HUES64 (cell line): Measurements from ENCODE around the gene GADD45A.
"Not testable (repeated sequence)": the region's sequence is repeated elsewhere in the genome, so short reads cannot be mapped to it uniquely, and the experiment has no call there.

Experiments used
- H3K27ac ChIP-seq: 2 replicates; pipeline ENCODE4 v1.7.0; 2013; ENCODE audit warnings: low read depth, low read length, inconsistent platforms
- H3K27me3 ChIP-seq: 2 replicates; pipeline ENCODE4 v1.6.1; 2013; ENCODE audit warnings: mild to moderate bottlenecking, low read length; ENCODE audit not compliant: insufficient read depth
- H3K36me3 ChIP-seq: 2 replicates; pipeline ENCODE4 v1.6.1; 2013; ENCODE audit warnings: mild to moderate bottlenecking, low read length; ENCODE audit not compliant: insufficient read depth
- H3K4me1 ChIP-seq: 2 replicates; pipeline ENCODE4 v1.6.1; 2013; ENCODE audit warnings: mild to moderate bottlenecking, low read length, moderate library complexity; ENCODE audit not compliant: insufficient read depth
- H3K4me3 ChIP-seq: 2 replicates; pipeline ENCODE4 v1.5.1; 2013; ENCODE audit warnings: mild to moderate bottlenecking, low read length, moderate library complexity
- H3K9ac ChIP-seq: 2 replicates; pipeline ENCODE4 v1.6.1; 2013; ENCODE audit warnings: mild to moderate bottlenecking, low read depth, low read length
- H3K9me3 ChIP-seq: 2 replicates; pipeline ENCODE4 v1.6.1; 2013; ENCODE audit warnings: low read depth, low read length; ENCODE audit not compliant: insufficient read depth
- WGBS: fragments of 150-250, 120-280 bp; methylation state at CpG from one replicate; pipeline ENCODE4 v1.1.7; 2013; ENCODE audit warnings: missing lambda C conversion rate; 5-methylcytosine and 5-hydroxymethylcytosine counted together

The GADD45A gene

DNA sequence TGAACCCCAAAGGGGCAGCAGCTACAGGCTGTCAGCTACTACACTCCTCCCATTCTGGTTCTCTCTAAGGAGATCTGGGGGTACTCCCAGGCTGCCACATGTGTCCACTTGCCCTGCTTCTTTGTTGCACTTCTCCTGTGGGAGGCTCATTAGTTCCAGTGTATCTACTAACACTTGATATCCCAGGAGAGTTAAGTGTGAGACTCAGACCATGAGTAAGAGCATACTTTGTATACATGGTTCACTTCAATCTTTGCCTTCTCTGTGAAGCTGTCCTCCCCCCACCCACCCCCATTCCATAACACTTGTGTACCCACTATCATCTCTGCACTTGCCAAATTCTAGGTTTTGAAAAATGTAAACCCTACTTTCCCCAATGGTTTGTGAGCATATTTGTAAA, 34.9 kb upstream of the GADD45A start:
- peaks cover 20% of the 10 kb centered on the region; the same call in 1 of the 2 replicates for H3K4me1 ChIP-seq
- H3K4me3 ChIP-seq, result no peak overlapping the region
- H3K36me3 ChIP-seq, result no peaks in the 10 kb centered on the region
- H3K27ac ChIP-seq, result no peak overlapping the region
- H3K9ac ChIP-seq, result no peak overlapping the region
- no peaks in the 10 kb centered on the region for H3K9me3 ChIP-seq
- H3K27me3 ChIP-seq, result no peaks in the 10 kb centered on the region

DNA sequence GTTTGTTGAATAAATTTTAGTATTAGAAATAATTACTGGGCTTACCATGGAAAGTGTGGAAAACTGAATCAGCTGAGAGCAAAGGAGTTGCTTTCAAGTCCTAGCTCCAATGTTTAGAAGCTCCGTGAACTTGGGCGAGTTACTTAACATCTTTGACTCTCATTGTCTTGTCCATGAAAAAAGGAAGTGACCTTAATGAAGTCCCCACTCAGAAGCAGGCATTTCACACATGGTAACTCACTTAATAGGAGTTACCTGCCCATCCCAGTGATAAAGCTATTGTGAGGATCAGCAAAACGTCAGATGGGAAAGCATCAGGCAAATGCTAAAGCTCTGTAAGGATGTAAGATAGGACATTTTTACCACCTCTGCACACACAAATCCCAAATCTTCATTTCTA, 34.0 kb upstream of the GADD45A start:
- H3K4me3 ChIP-seq, result no peak overlapping the region
- WGBS, result 70% methylated on average over 3 of the region's 3 CpGs
- H3K27me3 ChIP-seq, result no peaks in the 10 kb centered on the region
- no peaks in the 10 kb centered on the region for H3K36me3 ChIP-seq
- H3K27ac ChIP-seq, result no peak overlapping the region
- no peak overlapping the region for H3K9ac ChIP-seq
- no peaks in the 10 kb centered on the region for H3K9me3 ChIP-seq
- peaks cover 16% of the 10 kb centered on the region; the same call in 1 of the 2 replicates for H3K4me1 ChIP-seq

DNA sequence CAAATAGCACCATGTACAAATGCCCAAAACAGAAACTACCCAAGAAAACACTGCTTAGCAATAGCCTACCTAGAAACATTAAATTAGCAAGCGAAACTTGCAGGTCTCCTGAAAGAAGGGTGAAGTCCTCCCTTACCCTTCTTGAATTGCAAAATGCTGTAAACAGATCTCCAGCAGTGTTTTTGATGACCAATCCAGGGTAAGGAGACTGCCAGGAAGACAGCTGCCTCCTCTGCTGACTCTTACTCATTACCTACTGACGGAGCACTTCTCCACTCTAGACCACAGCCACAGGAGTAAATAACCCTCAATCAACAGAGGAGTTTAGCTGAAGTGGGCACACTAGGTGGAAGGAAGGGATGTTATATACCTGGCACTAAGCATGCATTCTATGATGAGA, 32.2 kb upstream of the GADD45A start:
- Histone ChIP-seq H3K4me3 (no peak overlapping the region), H3K36me3 (no peaks in the 10 kb centered on the region), H3K9ac (no peak overlapping the region), H3K9me3 (no peaks in the 10 kb centered on the region), H3K27ac (no peak overlapping the region), H3K4me1 (no peaks in the 10 kb centered on the region), H3K27me3 (no peaks in the 10 kb centered on the region)
- 85% methylated on average over 2 of the region's 2 CpGs for WGBS

DNA sequence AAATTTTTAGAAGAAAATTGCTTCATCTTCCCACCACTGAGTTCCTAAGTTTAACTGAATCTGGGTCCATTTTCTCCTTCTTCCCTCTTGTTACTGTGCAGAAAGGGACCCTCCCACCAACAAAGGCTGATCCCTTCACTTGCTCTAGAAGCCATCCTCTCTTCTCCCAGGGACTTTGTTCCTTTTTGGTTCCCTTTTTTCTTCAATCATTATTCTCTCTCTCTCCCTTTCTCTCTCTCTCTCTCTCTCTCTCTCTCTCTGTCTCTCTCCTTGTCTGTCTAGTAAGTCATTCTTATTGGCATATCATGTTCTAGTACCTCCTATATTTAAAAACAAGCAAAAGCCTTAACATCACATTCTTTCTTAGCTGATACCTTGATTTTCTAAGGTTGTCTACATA, 31.7 kb upstream of the GADD45A start:
- Histone ChIP-seq H3K9ac (no peak overlapping the region), H3K36me3 (no peaks in the 10 kb centered on the region), H3K27me3 (no peaks in the 10 kb centered on the region), H3K9me3 (no peaks in the 10 kb centered on the region), H3K4me1 (no peaks in the 10 kb centered on the region), H3K4me3 (no peak overlapping the region), H3K27ac (no peak overlapping the region)

DNA sequence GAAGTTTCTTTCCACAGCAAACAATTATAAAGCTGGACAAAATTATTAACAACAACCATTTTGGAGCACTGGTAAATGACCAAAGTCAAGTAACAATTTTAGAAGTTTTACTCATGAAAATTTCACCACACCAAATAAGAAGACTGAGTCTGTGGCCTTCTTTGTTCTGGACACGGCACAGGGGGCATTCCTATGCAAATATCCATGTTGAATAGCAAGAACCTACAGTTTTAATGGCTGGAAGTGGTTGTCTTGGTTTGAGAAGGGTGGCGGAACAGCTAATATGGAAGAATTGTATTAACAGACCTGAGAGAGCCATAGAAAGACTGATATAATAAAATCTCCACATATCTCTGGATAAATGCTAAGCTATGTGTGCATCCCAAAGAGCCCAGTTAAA, 29.4 kb upstream of the GADD45A start:
- Histone ChIP-seq H3K9ac (no peak overlapping the region), H3K27me3 (no peaks in the 10 kb centered on the region), H3K36me3 (no peaks in the 10 kb centered on the region), H3K4me1 (no peaks in the 10 kb centered on the region), H3K27ac (no peak overlapping the region), H3K9me3 (no peaks in the 10 kb centered on the region), H3K4me3 (no peak overlapping the region)
- 67% methylated on average over 2 of the region's 2 CpGs for WGBS

DNA sequence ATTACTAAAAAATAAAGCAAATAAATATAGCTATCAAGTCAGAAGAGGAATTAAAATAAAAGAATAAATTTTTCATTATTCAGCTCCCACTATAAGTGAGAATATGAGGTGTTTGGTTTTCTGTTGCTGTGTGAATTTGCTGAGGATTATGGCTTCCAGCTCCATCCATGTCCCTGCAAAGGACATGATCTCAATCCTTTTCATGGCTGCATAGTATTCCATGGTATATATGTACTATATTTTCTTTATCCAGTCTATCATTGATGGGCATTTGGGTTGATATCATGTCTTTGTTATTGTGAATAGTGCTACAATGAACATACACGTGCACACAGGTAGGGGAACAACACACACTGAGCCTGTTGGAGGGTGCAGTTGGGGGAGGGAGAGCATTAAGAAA, 27.8 kb upstream of the GADD45A start:
- 91% methylated on average over 1 of the region's 1 CpG for WGBS
- H3K9ac ChIP-seq, H3K27ac ChIP-seq, H3K4me1 ChIP-seq, H3K27me3 ChIP-seq, H3K4me3 ChIP-seq, H3K36me3 ChIP-seq, H3K9me3 ChIP-seq: not testable (repeated sequence)

DNA sequence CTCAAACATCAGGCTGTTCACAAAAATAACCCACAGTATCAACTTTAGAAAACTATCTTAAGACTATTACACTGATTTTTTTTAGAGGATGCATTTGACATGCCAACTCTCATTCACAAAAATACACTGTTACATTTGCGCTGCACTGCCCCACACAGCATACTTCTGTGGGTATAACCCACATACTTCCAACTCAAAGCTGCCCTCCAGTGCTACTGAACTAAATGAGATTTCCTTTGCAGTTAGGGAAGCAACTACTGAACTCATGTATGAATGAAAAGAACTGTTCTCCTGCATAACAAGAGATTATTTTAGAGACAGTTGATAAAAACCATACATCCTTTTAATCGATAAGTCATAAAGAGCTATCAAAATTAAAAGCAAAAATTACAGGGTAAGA, 25.8 kb upstream of the GADD45A start:
- Histone ChIP-seq H3K27ac (no peak overlapping the region), H3K36me3 (no peaks in the 10 kb centered on the region), H3K9ac (no peak overlapping the region), H3K4me1 (no peaks in the 10 kb centered on the region), H3K27me3 (no peaks in the 10 kb centered on the region), H3K4me3 (no peak overlapping the region), H3K9me3 (no peaks in the 10 kb centered on the region)
- 100% methylated on average over 1 of the region's 2 CpGs for WGBS

DNA sequence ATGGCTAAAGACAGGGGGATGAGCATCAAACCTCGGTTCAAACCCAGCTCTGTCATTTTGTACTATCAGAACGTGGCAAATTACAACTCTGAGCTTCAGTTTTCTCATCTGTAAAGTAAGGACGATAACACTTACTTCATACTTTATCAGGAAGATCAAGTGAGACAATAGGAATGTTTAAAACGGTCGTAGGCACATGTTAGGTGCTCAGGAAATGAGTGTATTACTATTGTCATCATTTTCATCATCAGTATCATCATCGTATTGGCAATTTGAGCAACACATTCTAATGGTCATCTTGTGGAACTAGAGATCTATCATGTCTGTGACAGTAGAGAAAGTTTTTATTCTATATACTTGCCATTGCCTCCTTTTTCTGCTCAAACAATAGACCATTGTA, 22.1 kb upstream of the GADD45A start:
- no peaks in the 10 kb centered on the region for H3K36me3 ChIP-seq
- H3K27me3 ChIP-seq, result no peaks in the 10 kb centered on the region
- no peaks in the 10 kb centered on the region for H3K9me3 ChIP-seq
- no peak overlapping the region for H3K9ac ChIP-seq
- WGBS, result 59% methylated on average over 3 of the region's 6 CpGs
- H3K27ac ChIP-seq, result no peak overlapping the region
- no peak overlapping the region for H3K4me3 ChIP-seq
- H3K4me1 ChIP-seq, result no peaks in the 10 kb centered on the region

DNA sequence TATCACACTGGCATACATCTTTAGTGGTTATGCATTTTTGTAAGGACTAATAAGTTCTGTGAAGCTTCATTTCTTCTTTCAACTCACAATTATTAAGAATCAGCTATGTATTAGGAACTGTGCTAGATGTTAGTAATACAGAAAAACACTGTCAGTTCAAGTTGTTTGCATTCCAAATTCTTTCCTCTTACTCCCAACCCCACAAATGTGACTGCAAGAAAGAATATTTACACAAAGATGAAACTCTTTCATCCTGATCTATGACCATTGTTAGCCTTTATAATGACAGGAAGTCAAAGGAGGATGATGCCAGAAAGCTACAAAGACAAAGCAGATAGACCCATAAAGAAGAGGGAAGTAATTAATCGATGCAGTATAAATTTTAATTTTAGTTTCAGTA, 21.0 kb upstream of the GADD45A start:
- no peaks in the 10 kb centered on the region for H3K36me3 ChIP-seq
- no peak overlapping the region for H3K4me3 ChIP-seq
- no peak overlapping the region for H3K27ac ChIP-seq
- no peak overlapping the region for H3K9ac ChIP-seq
- H3K4me1 ChIP-seq, result no peaks in the 10 kb centered on the region
- H3K9me3 ChIP-seq, result no peaks in the 10 kb centered on the region
- no peaks in the 10 kb centered on the region for H3K27me3 ChIP-seq
- WGBS, result 100% methylated on average over 1 of the region's 1 CpG

DNA sequence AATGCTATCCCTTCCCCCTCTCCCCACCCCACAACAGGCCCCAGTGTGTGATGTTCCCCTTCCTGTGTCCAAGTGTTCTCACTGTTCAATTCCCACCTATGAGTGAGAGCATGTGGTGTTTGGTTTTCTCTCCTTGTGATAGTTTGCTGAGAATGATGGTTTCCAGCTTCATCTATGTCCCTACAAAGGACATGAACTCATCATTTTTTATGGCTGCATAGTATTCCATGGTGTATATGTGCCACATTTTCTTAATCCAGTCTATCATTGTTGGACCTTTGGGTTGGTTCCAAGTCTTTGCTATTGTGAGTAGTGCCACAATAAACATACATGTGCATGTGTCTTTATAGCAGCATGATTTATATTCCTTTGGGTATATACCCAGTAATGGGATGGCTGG, 19.7 kb upstream of the GADD45A start:
- not testable (repeated sequence) for H3K9me3 ChIP-seq, H3K27ac ChIP-seq, H3K27me3 ChIP-seq, H3K9ac ChIP-seq, H3K4me1 ChIP-seq, H3K4me3 ChIP-seq, H3K36me3 ChIP-seq

DNA sequence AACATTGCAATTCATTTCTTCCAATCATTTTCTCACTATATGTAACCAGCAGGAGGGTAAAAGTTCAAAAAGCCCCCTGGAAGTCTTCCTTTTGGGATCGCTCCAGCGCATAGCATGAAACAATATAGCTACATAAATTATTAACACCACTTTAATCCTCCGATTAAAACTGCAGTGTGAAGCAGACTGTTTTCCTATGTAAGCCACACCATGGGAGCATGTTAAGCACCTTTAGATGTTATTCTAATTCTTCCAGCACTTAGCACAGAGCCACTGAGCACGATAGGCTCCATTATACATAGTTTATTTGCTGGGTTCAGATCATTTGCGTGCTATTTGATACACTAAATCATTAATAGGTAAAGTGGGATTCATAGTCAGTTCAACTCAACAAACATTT, 18.4 kb upstream of the GADD45A start:
- Histone ChIP-seq H3K36me3 (no peaks in the 10 kb centered on the region), H3K4me3 (no peak overlapping the region), H3K9ac (no peak overlapping the region), H3K4me1 (no peaks in the 10 kb centered on the region), H3K9me3 (no peaks in the 10 kb centered on the region), H3K27ac (no peak overlapping the region), H3K27me3 (no peaks in the 10 kb centered on the region)
- WGBS, result 91% methylated on average over 4 of the region's 5 CpGs

DNA sequence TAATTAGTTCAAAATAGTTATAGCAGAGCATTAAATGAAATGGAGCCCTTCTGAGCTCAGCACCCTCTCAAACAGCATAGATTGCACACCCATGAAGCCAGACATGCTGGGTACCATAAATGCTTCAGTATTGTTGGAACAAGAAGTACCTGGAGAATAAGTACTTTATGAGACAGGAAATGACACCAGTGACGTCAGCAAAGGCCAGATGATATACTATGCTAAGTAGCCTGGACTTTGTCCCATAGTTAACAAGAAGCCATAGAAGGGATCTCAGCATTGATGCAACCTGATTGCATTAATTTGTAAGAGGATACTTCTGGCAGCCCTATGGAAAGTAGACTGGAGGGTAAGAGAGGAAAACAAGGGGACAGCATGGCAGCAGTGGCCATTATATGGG, 16.3 kb upstream of the GADD45A start:
- H3K9me3 ChIP-seq, result no peaks in the 10 kb centered on the region
- H3K4me1 ChIP-seq, result no peaks in the 10 kb centered on the region
- H3K9ac ChIP-seq, result no peak overlapping the region
- 83% methylated on average over 1 of the region's 1 CpG for WGBS
- no peaks in the 10 kb centered on the region for H3K36me3 ChIP-seq
- H3K27me3 ChIP-seq, result no peaks in the 10 kb centered on the region
- H3K4me3 ChIP-seq, result no peak overlapping the region
- no peak overlapping the region for H3K27ac ChIP-seq
